Thyroid gland (tissue), 4 donors: ENCODE results near the gene PRR12. TPM values are rescaled to one million over a fixed set of nuclear protein-coding genes. Genes with fewer than 3 reads are reported as not detected.

Experiments used
- DNase-seq, 2 donors: peaks; one replicate each; pipeline ENCODE4 v3.0.0-alpha.2; 2019
- H3K27ac ChIP-seq, 3 donors: fragments of 200-600 bp; sonication (generic); 1 replicate in 2 of 3; 2 replicates in 1 of 3; pipeline ENCODE4 v1.5.1; 2016 to 2019; ENCODE audit warnings: mild to moderate bottlenecking in 1 of 3, moderate library complexity in 1 of 3
- H3K27me3 ChIP-seq: fragments of 200-600 bp; sonication (generic); one replicate; pipeline ENCODE4 v1.5.1; 2019
- H3K36me3 ChIP-seq, 2 donors: fragments of 200-600 bp; sonication (generic); one replicate each; pipeline ENCODE4 v1.5.1; 2016 to 2019
- H3K4me1 ChIP-seq, 2 donors: fragments of 200-600 bp; sonication (generic); one replicate each; pipeline ENCODE4 v1.5.1; 2017 to 2019
- H3K4me3 ChIP-seq, 3 donors: fragments of 200-600 bp; sonication (generic); replicated peaks in 1 of 3; 1 replicate in 2 of 3; 2 replicates in 1 of 3; pipeline ENCODE4 v1.5.1; 2016; ENCODE audit warnings: mild to moderate bottlenecking in 1 of 3
- H3K9me3 ChIP-seq: fragments of 200-600 bp; sonication (generic); one replicate; pipeline ENCODE4 v1.5.1; 2017
- CTCF ChIP-seq, 6 experiments: fragments of 200-600 bp in 3 of 6; fragments of 450-650 bp in 3 of 6; sonication (generic) in 3 of 6; IDR thresholded peaks; one replicate each; pipeline ENCODE4 v1.5.1; 2016 to 2019; ENCODE audit warnings: antibody characterized with exemption in 6 of 6, mild to moderate bottlenecking in 2 of 6, inconsistent platforms in 1 of 6, moderate library complexity in 1 of 6
- POLR2A ChIP-seq, 2 donors: fragments of 450-650 bp; IDR thresholded peaks; one replicate each; pipeline ENCODE4 v1.6.1; 2017; ENCODE audit warnings: antibody characterized with exemption in 2 of 2, mild to moderate bottlenecking in 2 of 2, moderate library complexity in 1 of 2
- WGBS, 2 donors: methylation state at CpG; one replicate each; pipeline ENCODE4 v1.1.5; 2017; 5-methylcytosine and 5-hydroxymethylcytosine counted together
- intact Hi-C: fragments of 100-400 bp; cut with DNase I; formaldehyde crosslinking; loops from one replicate; pipeline ENCODE4 v1.15.1; 2023
- total RNA-seq, 4 donors: library from RNA; depleted of rRNA; stranded (reverse); fragments of >200 nt; gene quantifications; one replicate each; pipeline ENCODE4 v1.2.3, GENCODE V29; 2016

Gene PRR12
- total RNA-seq, 4 donors from 2014 or later = 7.3 to 15.6 (median 12.4) TPM

- H3K36me3 ChIP-seq = peaks cover 22 to 24% of the 10 kb centered on the region in 2 donors
- H3K27ac ChIP-seq = no peak overlapping the region
- H3K4me1 ChIP-seq = peaks cover 17 to 27% of the 10 kb centered on the region in 2 donors
- H3K9me3 ChIP-seq = no peaks in the 10 kb centered on the region
- TF ChIP-seq POLR2A (IDR thresholded peaks at IDR 0.05) (no peak), CTCF (IDR thresholded peaks at IDR 0.05) (no peak)
- intact Hi-C loops = no loop called here
- DNase-seq = no peak
- 91 to 95% methylated on average over 4 to 10 of the region's 11 CpGs for WGBS, 2 donors
- no peak overlapping the region for H3K4me3 ChIP-seq
- no peaks in the 10 kb centered on the region for H3K27me3 ChIP-seq
Observed at GRCh38 chr19:49645592-49645991, 54.6 kb downstream of the PRR12 start.

DNA sequence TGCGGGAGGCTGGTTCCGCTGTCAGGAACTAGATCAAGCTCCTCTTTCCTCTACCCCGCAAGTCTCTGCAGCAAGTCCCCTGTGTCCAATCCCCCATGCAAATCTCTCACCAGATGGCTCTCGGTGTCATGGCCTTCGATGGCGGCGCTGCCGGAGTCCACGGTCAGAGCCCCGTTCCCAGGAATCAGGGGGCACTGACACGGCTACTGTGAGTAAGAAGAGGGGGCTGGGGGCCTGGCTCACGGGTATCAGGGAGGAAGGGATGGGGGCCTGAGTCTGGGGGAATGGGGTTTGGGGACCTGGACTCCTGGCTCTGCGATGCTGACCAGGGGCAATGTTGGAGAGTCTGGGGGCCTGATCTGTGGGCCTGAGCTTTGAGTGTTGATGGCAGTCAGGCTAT is 55.0 kb downstream of the PRR12 start:
- H3K27ac ChIP-seq = no peak overlapping the region
- intact Hi-C loops = no loop called here
- H3K27me3 ChIP-seq = no peaks in the 10 kb centered on the region
- peaks cover 15 to 25% of the 10 kb centered on the region in 2 donors for H3K4me1 ChIP-seq
- 92 to 94% methylated on average over 11 of the region's 13 CpGs for WGBS, 2 donors
- H3K9me3 ChIP-seq = no peaks in the 10 kb centered on the region
- DNase-seq = no peak
- TF ChIP-seq POLR2A (IDR thresholded peaks at IDR 0.05) (no peak), CTCF (IDR thresholded peaks at IDR 0.05) (no peak)
- H3K36me3 ChIP-seq = peaks cover 25% of the 10 kb centered on the region in 2 donors
- H3K4me3 ChIP-seq = no peak overlapping the region

- intact Hi-C loops = no loop called here
- Histone ChIP-seq H3K36me3 (peaks cover 30 to 31% of the 10 kb centered on the region in 2 donors), H3K27ac (no peak overlapping the region), H3K9me3 (no peaks in the 10 kb centered on the region), H3K4me3 (no peak overlapping the region), H3K27me3 (no peaks in the 10 kb centered on the region), H3K4me1 (peaks cover 9 to 20% of the 10 kb centered on the region in 2 donors)
- TF ChIP-seq POLR2A (IDR thresholded peaks at IDR 0.05) (no peak), CTCF (IDR thresholded peaks at IDR 0.05) (no peak)
- DNase-seq = no peak
- WGBS, 2 donors = 91 to 96% methylated on average over 14 to 17 of the region's 17 CpGs
Observed at GRCh38 chr19:49646586-49646985, 55.6 kb downstream of the PRR12 start.

- Histone ChIP-seq H3K27ac (no peak overlapping the region), H3K36me3 (peaks cover 66 to 71% of the 10 kb centered on the region in 2 donors), H3K27me3 (no peaks in the 10 kb centered on the region), H3K4me3 (no peak overlapping the region), H3K4me1 (no peaks in the 10 kb centered on the region), H3K9me3 (no peaks in the 10 kb centered on the region)
- TF ChIP-seq CTCF (IDR thresholded peaks at IDR 0.05) (no peak), POLR2A (IDR thresholded peaks at IDR 0.05) (no peak)
- intact Hi-C loops = no loop called here
- no peak for DNase-seq
- 95 to 99% methylated on average over 38 to 48 of the region's 72 CpGs for WGBS, 2 donors
Observed at GRCh38 chr19:49651029-49651819, 60.2 kb downstream of the PRR12 start.

DNA sequence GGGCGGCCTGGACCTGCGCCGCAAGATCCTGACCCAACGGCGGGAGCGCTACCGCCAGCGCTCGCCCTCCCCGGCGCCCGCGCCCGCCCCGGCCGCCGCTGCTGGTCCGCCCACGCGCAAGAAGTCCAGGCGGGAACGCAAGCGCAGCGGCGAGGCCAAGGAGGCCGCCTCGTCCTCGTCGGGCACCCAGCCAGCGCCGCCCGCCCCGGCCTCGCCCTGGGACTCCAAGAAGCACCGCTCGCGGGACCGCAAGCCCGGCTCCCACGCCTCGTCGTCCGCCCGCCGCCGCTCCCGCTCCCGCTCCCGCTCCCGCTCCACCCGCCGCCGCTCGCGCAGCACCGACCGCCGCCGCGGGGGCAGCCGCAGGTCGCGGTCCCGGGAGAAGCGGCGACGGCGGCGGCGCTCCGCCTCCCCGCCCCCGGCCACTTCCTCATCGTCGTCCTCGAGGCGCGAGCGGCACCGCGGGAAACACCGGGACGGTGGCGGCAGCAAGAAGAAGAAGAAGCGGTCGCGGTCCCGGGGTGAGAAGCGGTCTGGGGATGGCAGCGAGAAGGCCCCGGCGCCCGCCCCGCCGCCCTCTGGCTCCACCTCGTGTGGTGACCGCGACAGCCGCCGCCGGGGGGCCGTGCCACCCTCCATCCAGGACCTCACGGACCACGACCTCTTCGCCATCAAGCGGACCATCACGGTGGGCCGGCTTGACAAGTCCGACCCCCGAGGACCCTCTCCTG is 61.0 kb downstream of the PRR12 start:
- no peaks in the 10 kb centered on the region for H3K27me3 ChIP-seq
- 96 to 97% methylated on average over 94 to 101 of the region's 110 CpGs for WGBS, 2 donors
- no peaks in the 10 kb centered on the region for H3K4me1 ChIP-seq
- DNase-seq = no peak
- H3K4me3 ChIP-seq = no peak overlapping the region
- no peak overlapping the region for H3K27ac ChIP-seq
- H3K9me3 ChIP-seq = no peaks in the 10 kb centered on the region
- intact Hi-C loops = no loop called here
- TF ChIP-seq POLR2A (IDR thresholded peaks at IDR 0.05) (no peak), CTCF (IDR thresholded peaks at IDR 0.05) (no peak)
- H3K36me3 ChIP-seq = peaks cover 67 to 72% of the 10 kb centered on the region in 2 donors
